Endothelial cell of umbilical vein (primary cell): ENCODE results near the gene DERL3. TPM values are rescaled to one million over a fixed set of nuclear protein-coding genes. Genes with fewer than 3 reads are reported as not detected.

Experiments used
- BruUV-seq: library from RNA; stranded (reverse); fragments of 400-500 nt; replicated peaks from 2 replicates; lab custom pipeline; 2021; lab: Mats Ljungman, UMichigan
- CTCF ChIA-PET: fragments of 300-600, 350-600 bp; sonication (Branson Sonifier 250); formaldehyde crosslinking; loops from one replicate; lab custom pipeline; 2021; ENCODE audit warnings: antibody characterized with exemption, inconsistent platforms; lab: Charles Lee
- POLR2A ChIA-PET: fragments of 300-600, 350-600 bp; sonication (Branson Sonifier 250); formaldehyde crosslinking; loops from one replicate; lab custom pipeline; 2021; ENCODE audit warnings: antibody characterized with exemption, inconsistent platforms; lab: Charles Lee
- DNase-seq: peaks from one replicate; pipeline ENCODE4 v3.0.0-alpha.2; 2011; ENCODE audit warnings: low read depth, low spot score
- FAIRE-seq: peaks from 2 replicates; lab custom pipeline; 2011; peaks lifted over from hg19 to GRCh38; lab: Jason Lieb, UNC
- H2AFZ ChIP-seq: 2 replicates; pipeline ENCODE4 v1.6.0; 2012; ENCODE audit warnings: low read depth, low read length, control low read depth, inconsistent platforms
- H3K27ac ChIP-seq: 2 replicates; pipeline ENCODE4 v1.5.1; 2011; ENCODE audit warnings: low read depth, mild to moderate bottlenecking, control low read depth, low read length, moderate library complexity; ENCODE audit not compliant: insufficient read depth
- H3K27me3 ChIP-seq, 2 experiments: 2 replicates each; pipeline versions ENCODE4 v1.6.0 to v1.6.1; 2011; ENCODE audit warnings: low read length in 2 of 2, mixed read lengths in 1 of 2; ENCODE audit not compliant: control insufficient read depth in 2 of 2, insufficient read depth in 2 of 2
- H3K36me3 ChIP-seq, 2 experiments: 2 replicates in 1 of 2; 3 replicates in 1 of 2; pipeline ENCODE4 v1.5.1; 2011; ENCODE audit warnings: low read length in 2 of 2, mild to moderate bottlenecking in 1 of 2, moderate library complexity in 1 of 2; ENCODE audit not compliant: control insufficient read depth in 2 of 2, insufficient read depth in 2 of 2; ENCODE audit errors: extremely low read depth in 1 of 2
- H3K4me1 ChIP-seq: 3 replicates; pipeline ENCODE4 v1.5.1; 2011; ENCODE audit warnings: mild to moderate bottlenecking, low read length; ENCODE audit not compliant: control insufficient read depth, insufficient read depth; ENCODE audit errors: extremely low read depth
- H3K4me2 ChIP-seq: 2 replicates; pipeline ENCODE4 v1.6.1; 2011; ENCODE audit warnings: low read length, control low read depth, mixed read lengths; ENCODE audit not compliant: insufficient read depth
- H3K4me3 ChIP-seq, 3 experiments: fragments of 200-600 bp in 1 of 3; sonication (generic), shearing (Covaris generic) in 1 of 3; replicated peaks in 1 of 3; 2 replicates each; pipeline ENCODE4 v1.5.1; 2011 to 2016; ENCODE audit warnings: control low read depth in 3 of 3, low read length in 3 of 3, mild to moderate bottlenecking in 2 of 3, inconsistent platforms in 1 of 3, low read depth in 1 of 3, moderate library complexity in 1 of 3; ENCODE audit not compliant: insufficient read depth in 1 of 3
- H3K79me2 ChIP-seq: 2 replicates; pipeline ENCODE4 v1.6.0; 2012; ENCODE audit warnings: low read length, inconsistent platforms; ENCODE audit not compliant: control insufficient read depth, insufficient read depth
- H3K9ac ChIP-seq: replicated peaks from 2 replicates; pipeline ENCODE3; 2011; ENCODE audit warnings: low read length, control low read depth; ENCODE audit not compliant: insufficient read depth; ENCODE audit errors: extremely low read depth
- H3K9me1 ChIP-seq: replicated peaks from 3 replicates; pipeline ENCODE4 v1.6.0; 2011; ENCODE audit warnings: mild to moderate bottlenecking, low read length; ENCODE audit not compliant: control insufficient read depth, insufficient read depth; ENCODE audit errors: extremely low read depth
- H3K9me3 ChIP-seq: replicated peaks from 2 replicates; pipeline ENCODE4 v1.5.1; 2012; ENCODE audit warnings: low read length, inconsistent platforms; ENCODE audit not compliant: control insufficient read depth, insufficient read depth
- H4K20me1 ChIP-seq: replicated peaks from 2 replicates; pipeline ENCODE3; 2011; ENCODE audit warnings: mild to moderate bottlenecking, low read length; ENCODE audit not compliant: control insufficient read depth, insufficient read depth; ENCODE audit errors: extremely low read depth
- EZH2 ChIP-seq: IDR thresholded peaks from 2 replicates; pipeline ENCODE4 v1.6.1; 2012; ENCODE audit warnings: borderline replicate concordance, low read depth, mild to moderate bottlenecking, moderate library complexity, low read length, inconsistent platforms; ENCODE audit not compliant: severe bottlenecking
- FOS ChIP-seq: IDR thresholded peaks from 2 replicates; pipeline ENCODE4 v1.6.1; 2011; ENCODE audit warnings: mild to moderate bottlenecking, low read length, moderate library complexity, borderline replicate concordance; ENCODE audit not compliant: insufficient read depth
- GATA2 ChIP-seq: IDR thresholded peaks from 2 replicates; pipeline ENCODE4 v1.7.0; 2011; ENCODE audit warnings: low read depth, mild to moderate bottlenecking, moderate library complexity, mixed read lengths, low read length; ENCODE audit not compliant: insufficient read length, insufficient read depth
- JUN ChIP-seq: IDR thresholded peaks from 2 replicates; pipeline ENCODE4 v1.6.1; 2011; ENCODE audit warnings: borderline replicate concordance, low read depth; ENCODE audit not compliant: insufficient read length, insufficient read depth
- MYC ChIP-seq: IDR thresholded peaks from one replicate; pipeline ENCODE4 v1.6.1; 2011; ENCODE audit warnings: mild to moderate bottlenecking, low read depth, low read length
- POLR2A ChIP-seq: IDR thresholded peaks from 2 replicates; pipeline ENCODE4 v1.6.1; 2012; ENCODE audit warnings: low read depth, mild to moderate bottlenecking, control low read depth, low read length
- POLR2AphosphoS5 ChIP-seq: IDR thresholded peaks from 2 replicates; pipeline ENCODE4 v1.6.1; 2012; ENCODE audit warnings: low read depth, mild to moderate bottlenecking, control low read depth, low read length, moderate library complexity; ENCODE audit not compliant: insufficient read depth
- dilution Hi-C: fragments of 300-500 bp; cut with MboI; formaldehyde crosslinking; loops from one replicate; pipeline ENCODE4 v1.15.0; 2019; ENCODE audit warnings: low sequenced_read_pairs; ENCODE audit not compliant: extremely low pct_ligation_motif_present
- intact Hi-C: fragments of 100-400 bp; cut with micrococcal nuclease; formaldehyde crosslinking; loops from one replicate; pipeline ENCODE4 v1.10.0; 2022
- polyA plus RNA-seq, 4 experiments: library from polyadenylated mRNA; depleted of rRNA in 3 of 4; stranded (reverse) in 3 of 4; unstranded in 1 of 4; fragments of >200 nt; gene quantifications; 2 replicates each; pipeline versions ENCODE4 v1.2.1 to v1.2.3, GENCODE V29; 2011 to 2012; ENCODE audit warnings: missing spikeins in 1 of 4
- total RNA-seq: library from RNA; stranded (reverse); gene quantifications from 2 replicates; pipeline ENCODE4 v1.2.3, GENCODE V29; 2021
- TF ChIP-seq, protein P1 (sequence below): IDR thresholded peaks from 2 replicates; pipeline ENCODE4 v1.6.1; 2011; ENCODE audit not compliant: insufficient read depth, insufficient read length
- TF ChIP-seq, protein P2 (sequence below), 2 donors: IDR thresholded peaks; 1 replicate in 1 of 2; 2 replicates in 1 of 2; pipeline ENCODE4 v1.5.1; 2011; ENCODE audit warnings: low read length in 2 of 2, mild to moderate bottlenecking in 2 of 2, moderate library complexity in 2 of 2, control low read depth in 1 of 2, inconsistent platforms in 1 of 2, low read depth in 1 of 2; ENCODE audit not compliant: insufficient read depth in 1 of 2; ENCODE audit errors: extremely low read depth in 1 of 2

Gene DERL3
- total and polyA plus RNA-seq, 2 donors (not counting 3 experiments of a cell fraction or from before 2014, with no cell fraction given), result 3.4 to 3.8 TPM

DNA sequence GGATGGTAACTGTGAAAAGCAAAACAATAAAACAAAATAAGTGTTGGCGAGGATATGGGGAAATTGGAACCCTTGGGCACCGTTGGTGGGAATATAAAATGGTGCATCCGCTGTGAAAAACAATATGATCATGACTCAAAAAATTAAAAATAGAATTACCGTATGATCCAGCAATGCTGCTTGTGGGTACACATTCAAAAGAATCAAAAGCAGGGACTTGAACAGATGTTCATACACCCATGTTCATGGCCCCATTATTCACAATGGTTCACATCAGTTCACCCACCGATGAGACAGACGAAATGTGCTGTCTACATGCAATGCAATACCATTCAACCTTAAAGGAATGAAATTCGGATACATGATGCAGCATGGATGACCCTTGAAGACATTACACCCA lies 1.2 kb upstream of the DERL3 start:
- no peaks in the 10 kb centered on the region for H3K9me3 ChIP-seq
- CTCF ChIA-PET, result interaction anchor here (2.8 kb wide), 1 partner anchor 9 kb away, joined by 16 read pairs; no protein-coding TSS in a partner anchor
- no peaks in the 10 kb centered on the region for H3K9me1 ChIP-seq
- dilution Hi-C loops (no loop called here), intact Hi-C loops (no loop called here)
- H3K4me2 ChIP-seq, result no peak overlapping the region
- H4K20me1 ChIP-seq, result no peaks in the 10 kb centered on the region
- peaks cover 0 to 2% of the 10 kb centered on the region in 2 experiments for H3K27me3 ChIP-seq
- TF ChIP-seq, protein P1, sequence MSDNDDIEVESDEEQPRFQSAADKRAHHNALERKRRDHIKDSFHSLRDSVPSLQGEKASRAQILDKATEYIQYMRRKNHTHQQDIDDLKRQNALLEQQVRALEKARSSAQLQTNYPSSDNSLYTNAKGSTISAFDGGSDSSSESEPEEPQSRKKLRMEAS, result no peak
- no peak for TF ChIP-seq EZH2
- no peak for TF ChIP-seq GATA2
- TF ChIP-seq FOS, result no peak
- no peak for TF ChIP-seq POLR2AphosphoS5
- no peak for TF ChIP-seq MYC
- TF ChIP-seq, protein P2, sequence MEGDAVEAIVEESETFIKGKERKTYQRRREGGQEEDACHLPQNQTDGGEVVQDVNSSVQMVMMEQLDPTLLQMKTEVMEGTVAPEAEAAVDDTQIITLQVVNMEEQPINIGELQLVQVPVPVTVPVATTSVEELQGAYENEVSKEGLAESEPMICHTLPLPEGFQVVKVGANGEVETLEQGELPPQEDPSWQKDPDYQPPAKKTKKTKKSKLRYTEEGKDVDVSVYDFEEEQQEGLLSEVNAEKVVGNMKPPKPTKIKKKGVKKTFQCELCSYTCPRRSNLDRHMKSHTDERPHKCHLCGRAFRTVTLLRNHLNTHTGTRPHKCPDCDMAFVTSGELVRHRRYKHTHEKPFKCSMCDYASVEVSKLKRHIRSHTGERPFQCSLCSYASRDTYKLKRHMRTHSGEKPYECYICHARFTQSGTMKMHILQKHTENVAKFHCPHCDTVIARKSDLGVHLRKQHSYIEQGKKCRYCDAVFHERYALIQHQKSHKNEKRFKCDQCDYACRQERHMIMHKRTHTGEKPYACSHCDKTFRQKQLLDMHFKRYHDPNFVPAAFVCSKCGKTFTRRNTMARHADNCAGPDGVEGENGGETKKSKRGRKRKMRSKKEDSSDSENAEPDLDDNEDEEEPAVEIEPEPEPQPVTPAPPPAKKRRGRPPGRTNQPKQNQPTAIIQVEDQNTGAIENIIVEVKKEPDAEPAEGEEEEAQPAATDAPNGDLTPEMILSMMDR (IDR thresholded peaks at IDR 0.05; ENCODE audit: extremely low read depth in 1 of 2, insufficient read depth in 1 of 2, low read depth in 1 of 2, low read length in 2 of 2), result no peak
- no peak for TF ChIP-seq POLR2A
- no peak for TF ChIP-seq JUN
- FAIRE-seq (no peak), DNase-seq (no peak)
- peaks cover 7% of the 10 kb centered on the region for H3K4me1 ChIP-seq
- POLR2A ChIA-PET, result interaction anchor here (0.5 kb wide), 1 partner anchor 249 kb away, joined by 3 read pairs; no protein-coding TSS in a partner anchor
- H3K9ac ChIP-seq, result no peak overlapping the region
- BruUV-seq, result no TSS peak
- no peak overlapping the region for H3K4me3 ChIP-seq
- H2AFZ ChIP-seq, result no peak overlapping the region
- H3K27ac ChIP-seq, result no peak overlapping the region
- H3K36me3 ChIP-seq, result peaks cover 5 to 8% of the 10 kb centered on the region in 2 experiments
- H3K79me2 ChIP-seq, result no peaks in the 10 kb centered on the region
